Esophagus muscularis mucosa (tissue), 4 donors: ENCODE results near the gene CNTN3. TPM values are rescaled to one million over a fixed set of nuclear protein-coding genes. Genes with fewer than 3 reads are reported as not detected.

Source experiments
- DNase-seq: peaks from one replicate; pipeline ENCODE4 v3.0.0-alpha.2; 2017; ENCODE audit errors: extremely low spot score
- H3K27ac ChIP-seq, 4 donors: fragments of 200-600 bp; sonication (generic); replicated peaks in 1 of 4; 1 replicate in 3 of 4; 2 replicates in 1 of 4; pipeline ENCODE4 v1.5.1; 2016 to 2019; ENCODE audit warnings: mild to moderate bottlenecking in 1 of 4
- H3K27me3 ChIP-seq, 4 donors: fragments of 200-600 bp; sonication (generic); one replicate each; pipeline versions ENCODE4 v1.5.1 to v1.6.0; 2016 to 2019
- H3K36me3 ChIP-seq, 4 donors: fragments of 200-600 bp; sonication (generic); one replicate each; pipeline ENCODE4 v1.5.1; 2016 to 2019
- H3K4me1 ChIP-seq, 4 donors: fragments of 200-600 bp; sonication (generic); one replicate each; pipeline ENCODE4 v1.5.1; 2016 to 2019
- H3K4me3 ChIP-seq, 4 donors: fragments of 200-600 bp; sonication (generic); 1 replicate in 2 of 4; 2 replicates in 2 of 4; pipeline ENCODE4 v1.5.1; 2016 to 2019; ENCODE audit warnings: mild to moderate bottlenecking in 4 of 4, moderate library complexity in 1 of 4
- H3K9me3 ChIP-seq, 4 donors: fragments of 200-600 bp; sonication (generic); 1 replicate in 3 of 4; 2 replicates in 1 of 4; pipeline ENCODE4 v1.5.1; 2016 to 2019
- EP300 ChIP-seq: sonication (generic); formaldehyde crosslinking; IDR thresholded peaks from one replicate; pipeline ENCODE4 v1.6.1; 2017; ENCODE audit warnings: antibody characterized with exemption
- POLR2A ChIP-seq: fragments of 450-650 bp; IDR thresholded peaks from one replicate; pipeline ENCODE4 v1.6.1; 2017; ENCODE audit warnings: antibody characterized with exemption, moderate library complexity, mild to moderate bottlenecking, low read depth
- POLR2AphosphoS5 ChIP-seq, 2 donors: sonication (generic); formaldehyde crosslinking; IDR thresholded peaks; one replicate each; pipeline ENCODE4 v1.6.1; 2017; ENCODE audit warnings: antibody characterized with exemption in 2 of 2
- WGBS: methylation state at CpG from one replicate; pipeline ENCODE4 v1.1.5; 2018; 5-methylcytosine and 5-hydroxymethylcytosine counted together
- intact Hi-C: fragments of 100-400 bp; cut with DNase I; formaldehyde crosslinking; loops from one replicate; pipeline ENCODE4 v1.15.1; 2023
- total RNA-seq, 4 donors: library from RNA; depleted of rRNA; stranded (reverse); fragments of >200 nt; gene quantifications; one replicate each; pipeline versions ENCODE4 v1.1.0 to v1.2.1, GENCODE V29; 2016
- TF ChIP-seq, protein P1 (sequence below), 3 experiments: fragments of 200-600 bp in 2 of 3; fragments of 450-650 bp in 1 of 3; sonication (generic) in 2 of 3; IDR thresholded peaks; one replicate each; pipeline ENCODE4 v1.5.1; 2017 to 2019; ENCODE audit warnings: antibody characterized with exemption in 3 of 3, mild to moderate bottlenecking in 2 of 3, moderate library complexity in 1 of 3

Gene CNTN3
- total RNA-seq, 4 donors from 2014 or later, result 0.91 to 1.4 (median 1.2) TPM

DNA sequence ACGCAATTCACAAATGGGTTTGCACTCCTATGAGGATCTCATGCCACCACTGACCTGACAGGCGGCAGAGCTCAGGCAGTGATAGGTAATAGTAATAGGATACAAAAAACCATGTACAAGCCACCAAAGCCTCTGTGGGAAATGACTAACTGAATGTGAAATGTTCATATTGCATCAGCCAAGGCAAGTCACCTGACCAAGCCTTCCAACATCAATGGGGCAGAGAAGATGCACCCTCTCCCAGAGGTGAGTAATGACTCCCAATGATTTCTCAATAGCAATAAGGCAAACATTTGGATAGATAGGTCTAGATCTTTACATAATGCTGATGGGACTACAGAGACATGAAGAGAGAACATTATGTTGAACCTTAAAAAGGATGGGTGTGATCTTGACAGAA, 14.9 kb downstream of the CNTN3 start:
- no peak for TF ChIP-seq EP300
- no peak for TF ChIP-seq POLR2AphosphoS5 (IDR thresholded peaks at IDR 0.05)
- no peak for TF ChIP-seq POLR2A
- TF ChIP-seq, protein P1, sequence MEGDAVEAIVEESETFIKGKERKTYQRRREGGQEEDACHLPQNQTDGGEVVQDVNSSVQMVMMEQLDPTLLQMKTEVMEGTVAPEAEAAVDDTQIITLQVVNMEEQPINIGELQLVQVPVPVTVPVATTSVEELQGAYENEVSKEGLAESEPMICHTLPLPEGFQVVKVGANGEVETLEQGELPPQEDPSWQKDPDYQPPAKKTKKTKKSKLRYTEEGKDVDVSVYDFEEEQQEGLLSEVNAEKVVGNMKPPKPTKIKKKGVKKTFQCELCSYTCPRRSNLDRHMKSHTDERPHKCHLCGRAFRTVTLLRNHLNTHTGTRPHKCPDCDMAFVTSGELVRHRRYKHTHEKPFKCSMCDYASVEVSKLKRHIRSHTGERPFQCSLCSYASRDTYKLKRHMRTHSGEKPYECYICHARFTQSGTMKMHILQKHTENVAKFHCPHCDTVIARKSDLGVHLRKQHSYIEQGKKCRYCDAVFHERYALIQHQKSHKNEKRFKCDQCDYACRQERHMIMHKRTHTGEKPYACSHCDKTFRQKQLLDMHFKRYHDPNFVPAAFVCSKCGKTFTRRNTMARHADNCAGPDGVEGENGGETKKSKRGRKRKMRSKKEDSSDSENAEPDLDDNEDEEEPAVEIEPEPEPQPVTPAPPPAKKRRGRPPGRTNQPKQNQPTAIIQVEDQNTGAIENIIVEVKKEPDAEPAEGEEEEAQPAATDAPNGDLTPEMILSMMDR (IDR thresholded peaks at IDR 0.05), result no peak
- no peak for DNase-seq
- intact Hi-C loops, result no loop called here
- H3K27ac ChIP-seq, result no peak overlapping the region
- no peaks in the 10 kb centered on the region for H3K27me3 ChIP-seq
- no peaks in the 10 kb centered on the region for H3K9me3 ChIP-seq
- H3K4me3 ChIP-seq, result no peak overlapping the region
- 86% methylated on average over 2 of the region's 2 CpGs for WGBS
- H3K4me1 ChIP-seq, result no peaks in the 10 kb centered on the region
- no peaks in the 10 kb centered on the region for H3K36me3 ChIP-seq

DNA sequence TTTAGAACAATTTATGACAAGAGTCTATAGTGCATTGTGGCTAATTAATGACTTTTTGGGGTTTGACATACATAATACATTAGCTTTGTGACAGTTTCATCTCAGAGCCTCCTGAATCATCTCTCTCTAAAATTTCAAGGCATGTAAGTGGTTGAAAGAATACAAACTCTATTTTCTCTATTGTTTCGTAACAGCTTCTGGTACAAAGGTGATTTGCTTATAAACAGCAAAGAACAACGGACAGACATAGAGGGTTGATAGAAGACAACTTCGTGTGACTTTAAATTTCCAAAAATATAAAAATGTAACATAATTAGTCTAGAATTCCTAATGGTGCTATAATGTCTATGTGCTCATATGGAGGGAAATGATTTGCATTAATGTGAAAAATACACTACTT, 21.3 kb downstream of the CNTN3 start:
- H3K4me1 ChIP-seq, result no peaks in the 10 kb centered on the region
- H3K4me3 ChIP-seq, result no peak overlapping the region
- DNase-seq, result no peak
- WGBS, result 80% methylated on average over 3 of the region's 3 CpGs
- intact Hi-C loops, result no loop called here
- H3K27ac ChIP-seq, result no peak overlapping the region
- no peaks in the 10 kb centered on the region for H3K27me3 ChIP-seq
- no peaks in the 10 kb centered on the region for H3K36me3 ChIP-seq
- H3K9me3 ChIP-seq, result no peaks in the 10 kb centered on the region
- TF ChIP-seq, protein P1 (IDR thresholded peaks at IDR 0.05), result no peak

DNA sequence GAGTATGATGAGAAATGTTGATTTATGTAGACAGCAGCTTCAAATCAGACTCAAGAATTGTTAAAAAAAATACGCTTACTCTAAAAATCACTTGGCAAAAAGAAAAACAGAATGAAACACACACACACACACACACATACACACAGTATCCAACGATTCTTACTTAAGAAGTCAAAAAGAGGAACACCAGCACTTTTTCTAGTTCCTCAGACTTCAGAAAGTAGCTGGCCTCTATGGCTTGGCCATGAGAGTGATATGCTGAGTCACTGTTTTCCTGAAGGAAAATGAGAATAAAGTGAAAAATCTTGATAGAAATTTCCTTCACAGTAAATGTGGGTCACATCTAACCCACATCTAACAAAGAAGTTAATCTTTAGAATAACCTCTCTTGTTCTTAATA, 22.1 kb downstream of the CNTN3 start:
- intact Hi-C loops, result no loop called here
- no peak for DNase-seq
- no peaks in the 10 kb centered on the region for H3K36me3 ChIP-seq
- H3K4me3 ChIP-seq, result no peak overlapping the region
- H3K27me3 ChIP-seq, result no peaks in the 10 kb centered on the region
- no peaks in the 10 kb centered on the region for H3K4me1 ChIP-seq
- 62% methylated on average over 2 of the region's 2 CpGs for WGBS
- TF ChIP-seq POLR2AphosphoS5 (IDR thresholded peaks at IDR 0.05) (no peak), EP300 (no peak), POLR2A (no peak)
- TF ChIP-seq, protein P1 (IDR thresholded peaks at IDR 0.05), result no peak
- H3K9me3 ChIP-seq, result no peaks in the 10 kb centered on the region
- no peak overlapping the region for H3K27ac ChIP-seq

DNA sequence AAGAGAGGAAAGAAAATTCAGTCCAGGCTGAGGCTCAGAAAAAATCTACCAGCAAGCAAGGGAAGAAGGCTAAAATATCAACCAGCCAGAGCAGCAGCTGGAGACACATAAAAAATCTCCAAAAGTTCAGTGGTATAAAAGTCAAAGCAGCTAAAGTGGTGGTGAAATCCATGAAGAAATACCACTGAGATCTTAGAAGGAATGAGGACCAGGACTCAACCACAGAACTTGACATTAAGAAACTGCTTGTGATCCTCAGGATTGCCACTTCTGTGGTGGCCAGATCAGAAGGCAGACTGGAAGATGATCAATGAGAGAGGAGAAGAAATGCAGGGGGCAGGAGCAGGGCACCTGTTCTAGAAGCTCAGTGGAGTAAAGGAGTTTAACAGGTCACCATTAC, 22.5 kb downstream of the CNTN3 start:
- intact Hi-C loops, result no loop called here
- no peak for DNase-seq
- Histone ChIP-seq H3K4me1 (no peaks in the 10 kb centered on the region), H3K27me3 (no peaks in the 10 kb centered on the region), H3K27ac (no peak overlapping the region), H3K4me3 (no peak overlapping the region), H3K36me3 (no peaks in the 10 kb centered on the region), H3K9me3 (no peaks in the 10 kb centered on the region)
- no peak for TF ChIP-seq EP300
- TF ChIP-seq, protein P1 (IDR thresholded peaks at IDR 0.05), result no peak
- no peak for TF ChIP-seq POLR2A
- TF ChIP-seq POLR2AphosphoS5 (IDR thresholded peaks at IDR 0.05), result no peak

DNA sequence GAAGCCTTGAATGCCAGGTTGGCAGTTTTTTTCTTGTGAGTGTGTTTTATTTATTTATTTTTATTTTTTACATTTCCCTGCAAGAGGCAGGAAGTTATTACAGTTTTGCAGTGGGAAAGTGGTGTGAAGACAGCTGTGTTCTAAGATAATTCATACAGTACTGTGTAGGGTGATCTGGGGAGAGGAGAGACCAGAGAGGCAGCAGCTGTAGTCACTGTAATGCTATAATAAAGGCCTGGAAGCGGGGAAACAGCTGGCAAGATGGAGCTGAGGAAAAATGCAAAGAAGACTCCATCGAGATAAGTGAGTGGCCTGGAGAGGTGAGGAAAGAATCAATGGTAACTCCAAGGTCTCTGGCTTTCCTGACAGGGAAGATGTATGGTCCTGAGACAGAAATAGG, 23.1 kb downstream of the CNTN3 start:
- no peaks in the 10 kb centered on the region for H3K9me3 ChIP-seq
- no peak for TF ChIP-seq POLR2AphosphoS5 (IDR thresholded peaks at IDR 0.05)
- no peak for TF ChIP-seq EP300
- TF ChIP-seq, protein P1 (IDR thresholded peaks at IDR 0.05), result no peak
- no peak for TF ChIP-seq POLR2A
- DNase-seq, result no peak
- no peak overlapping the region for H3K27ac ChIP-seq
- intact Hi-C loops, result no loop called here
- H3K27me3 ChIP-seq, result no peaks in the 10 kb centered on the region
- no peak overlapping the region for H3K4me3 ChIP-seq
- no peaks in the 10 kb centered on the region for H3K36me3 ChIP-seq
- H3K4me1 ChIP-seq, result no peaks in the 10 kb centered on the region
- WGBS, result 82% methylated on average over 2 of the region's 2 CpGs
